22Rv1 (cell line): ENCODE measurements around the gene COL9A3.

Experiments
- CTCF ChIP-seq: fragments of 450-650 bp; IDR thresholded peaks from 2 replicates; pipeline ENCODE4 v1.5.1; 2017; ENCODE audit warnings: mild to moderate bottlenecking
- ZFX ChIP-seq: fragments of 450-650 bp; IDR thresholded peaks from 2 replicates; pipeline ENCODE4 v1.6.1; 2017; ENCODE audit warnings: antibody characterized with exemption, borderline replicate concordance

- TF ChIP-seq CTCF (no peak), ZFX (no peak)
These were observed 43.6 kb upstream of the COL9A3 start for GRCh38 chr20:62772990-62773844.
